ENCODE measurements around the gene DGKH. TPM values are rescaled to one million over a fixed set of nuclear protein-coding genes. Genes with fewer than 3 reads are reported as not detected.

The DGKH gene
- polyA plus RNA-seq, 2 donors: 1.9 to 2.7 TPM

DNA sequence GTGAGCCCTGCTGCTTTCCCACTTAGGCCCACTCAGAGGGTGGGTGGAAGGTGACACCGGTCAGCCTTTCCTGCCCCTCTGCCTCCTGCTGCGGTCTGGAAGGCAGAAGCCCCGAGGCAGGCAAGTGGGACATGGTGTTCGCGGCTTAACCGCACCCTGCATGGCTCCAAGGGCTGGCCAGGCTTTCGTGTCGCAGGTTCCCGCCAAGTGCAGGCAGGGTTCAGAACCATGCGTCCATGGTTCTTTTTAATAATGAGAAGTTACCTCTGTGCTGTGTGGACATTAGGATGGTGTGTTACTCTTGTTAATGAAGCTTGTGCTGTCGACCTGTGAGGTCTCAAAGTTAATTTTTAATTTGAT is 986 bp downstream of the DGKH start:
- peaks cover 0 to 5% of the 10 kb centered on the region in 2 donors for H3K4me1 ChIP-seq (ENCODE audit: control insufficient read depth in 2 of 2, insufficient read depth in 2 of 2, low read length in 1 of 2)
- H3K27ac ChIP-seq (ENCODE audit: low read depth in 2 of 2, low read length in 1 of 2): peak overlapping the region; percentile 79 to 90
- H3K27me3 ChIP-seq (ENCODE audit: control insufficient read depth in 1 of 2, insufficient read depth in 2 of 2, low read length in 2 of 2): no peaks in the 10 kb centered on the region
- peak overlapping the region; percentile 55 to 93 for H3K4me3 ChIP-seq (ENCODE audit: low read depth in 1 of 2, low read length in 2 of 2)
- no peaks in the 10 kb centered on the region for H3K36me3 ChIP-seq (ENCODE audit: control insufficient read depth in 2 of 2, insufficient read depth in 2 of 2, low read length in 1 of 2)
- WGBS, 2 donors: 4 to 5% methylated on average over 11 of the region's 11 CpGs
- H3K9me3 ChIP-seq (ENCODE audit: control insufficient read depth in 2 of 2, insufficient read depth in 1 of 2, low read depth in 1 of 2, low read length in 1 of 2): no peaks in the 10 kb centered on the region

DNA sequence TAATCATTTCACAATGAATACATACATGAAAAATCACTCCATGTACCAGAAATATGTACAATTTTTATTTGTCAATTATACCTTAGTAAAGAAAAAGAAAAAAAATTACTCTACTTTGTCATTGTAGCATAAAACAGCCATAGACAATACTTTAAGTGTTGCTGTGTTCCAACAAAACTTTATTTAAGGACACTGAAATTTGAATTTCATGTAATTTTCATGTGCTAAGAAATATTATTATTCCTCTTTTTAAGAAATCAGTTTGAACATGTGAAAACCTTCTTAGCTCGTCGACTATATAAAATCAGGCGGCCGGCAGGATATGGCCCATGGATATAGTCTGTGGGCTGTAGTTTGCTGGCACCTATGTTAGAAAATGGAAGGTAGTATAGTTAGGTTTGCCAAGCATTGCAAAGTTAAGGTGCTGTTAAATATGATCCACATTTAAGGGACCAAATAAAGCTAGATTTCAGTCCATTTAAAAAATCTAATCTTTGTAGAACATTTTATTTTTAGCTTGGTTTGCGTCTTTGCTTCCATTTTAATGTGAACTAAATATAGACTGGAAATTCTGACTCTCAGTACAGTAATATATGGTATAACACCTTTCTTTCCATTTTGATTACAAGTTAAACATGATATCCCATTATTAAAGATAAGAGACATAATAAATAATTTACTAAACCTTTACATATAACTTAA is 6.5 kb downstream of the DGKH start:
- Histone ChIP-seq H3K9me3 (ENCODE audit: control insufficient read depth in 2 of 2, insufficient read depth in 1 of 2, low read depth in 1 of 2, low read length in 1 of 2) (no peaks in the 10 kb centered on the region), H3K4me1 (ENCODE audit: control insufficient read depth in 2 of 2, insufficient read depth in 2 of 2, low read length in 1 of 2) (no peaks in the 10 kb centered on the region), H3K27ac (ENCODE audit: low read depth in 2 of 2, low read length in 1 of 2) (no peak overlapping the region), H3K27me3 (ENCODE audit: control insufficient read depth in 1 of 2, insufficient read depth in 2 of 2, low read length in 2 of 2) (no peaks in the 10 kb centered on the region), H3K4me3 (ENCODE audit: low read depth in 1 of 2, low read length in 2 of 2) (no peak overlapping the region), H3K36me3 (ENCODE audit: control insufficient read depth in 2 of 2, insufficient read depth in 2 of 2, low read length in 1 of 2) (no peaks in the 10 kb centered on the region)
- WGBS, 2 donors: 78 to 81% methylated on average over 5 of the region's 5 CpGs

DNA sequence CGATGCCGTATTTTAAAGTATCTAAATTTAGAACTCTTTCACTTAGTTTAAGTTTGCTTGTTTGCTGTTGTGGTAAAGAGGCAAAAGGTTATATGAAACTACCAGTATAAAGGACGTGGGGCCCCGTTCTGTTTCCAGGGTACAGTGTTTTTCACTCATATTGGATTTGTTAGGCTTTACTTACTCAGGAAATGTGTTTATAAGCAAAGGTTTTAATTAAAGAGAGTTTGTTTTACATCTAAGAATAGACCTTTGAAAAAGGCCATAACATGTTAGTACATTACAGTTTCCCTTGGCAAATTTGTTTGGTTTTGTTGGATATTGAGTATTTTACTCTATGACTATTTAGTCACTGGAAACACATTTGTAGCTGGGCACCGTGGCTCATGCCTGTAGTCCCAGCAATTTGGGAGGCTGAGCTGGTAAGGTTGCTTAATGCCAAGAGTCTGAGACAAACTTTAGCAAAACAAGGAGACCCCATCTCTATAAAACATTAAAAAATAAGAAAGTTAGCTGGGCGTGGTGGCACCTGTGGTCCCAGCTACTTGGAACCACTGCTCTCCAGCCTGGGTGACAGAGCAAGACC is 7.1 kb downstream of the DGKH start:
- Histone ChIP-seq H3K36me3 (ENCODE audit: control insufficient read depth in 2 of 2, insufficient read depth in 2 of 2, low read length in 1 of 2) (no peaks in the 10 kb centered on the region), H3K9me3 (ENCODE audit: control insufficient read depth in 2 of 2, insufficient read depth in 1 of 2, low read depth in 1 of 2, low read length in 1 of 2) (no peaks in the 10 kb centered on the region), H3K27ac (ENCODE audit: low read depth in 2 of 2, low read length in 1 of 2) (no peak overlapping the region), H3K27me3 (ENCODE audit: control insufficient read depth in 1 of 2, insufficient read depth in 2 of 2, low read length in 2 of 2) (no peaks in the 10 kb centered on the region), H3K4me3 (ENCODE audit: low read depth in 1 of 2, low read length in 2 of 2) (no peak overlapping the region), H3K4me1 (ENCODE audit: control insufficient read depth in 2 of 2, insufficient read depth in 2 of 2, low read length in 1 of 2) (no peaks in the 10 kb centered on the region)
- WGBS, 2 donors: 67 to 83% methylated on average over 6 of the region's 6 CpGs

- Histone ChIP-seq H3K4me1 (ENCODE audit: control insufficient read depth in 2 of 2, insufficient read depth in 2 of 2, low read length in 1 of 2) (no peaks in the 10 kb centered on the region), H3K36me3 (ENCODE audit: control insufficient read depth in 2 of 2, insufficient read depth in 2 of 2, low read length in 1 of 2) (peaks cover 0 to 3% of the 10 kb centered on the region in 2 donors), H3K4me3 (ENCODE audit: low read depth in 1 of 2, low read length in 2 of 2) (no peak overlapping the region), H3K27ac (ENCODE audit: low read depth in 2 of 2, low read length in 1 of 2) (no peak overlapping the region), H3K9me3 (ENCODE audit: control insufficient read depth in 2 of 2, insufficient read depth in 1 of 2, low read depth in 1 of 2, low read length in 1 of 2) (no peaks in the 10 kb centered on the region), H3K27me3 (ENCODE audit: control insufficient read depth in 1 of 2, insufficient read depth in 2 of 2, low read length in 2 of 2) (no peaks in the 10 kb centered on the region)
- 81% methylated on average over 1 of the region's 1 CpG for WGBS, 2 donors
Observed at GRCh38 chr13:42056146-42056545, 7.7 kb downstream of the DGKH start.

GRCh38 chr13:42056583-42056982 is 8.1 kb downstream of the DGKH start:
- H3K27me3 ChIP-seq (ENCODE audit: control insufficient read depth in 1 of 2, insufficient read depth in 2 of 2, low read length in 2 of 2): no peaks in the 10 kb centered on the region
- no peaks in the 10 kb centered on the region for H3K4me1 ChIP-seq (ENCODE audit: control insufficient read depth in 2 of 2, insufficient read depth in 2 of 2, low read length in 1 of 2)
- H3K27ac ChIP-seq (ENCODE audit: low read depth in 2 of 2, low read length in 1 of 2): no peak overlapping the region
- H3K36me3 ChIP-seq (ENCODE audit: control insufficient read depth in 2 of 2, insufficient read depth in 2 of 2, low read length in 1 of 2): peaks cover 0 to 3% of the 10 kb centered on the region in 2 donors
- H3K4me3 ChIP-seq (ENCODE audit: low read depth in 1 of 2, low read length in 2 of 2): no peak overlapping the region
- no peaks in the 10 kb centered on the region for H3K9me3 ChIP-seq (ENCODE audit: control insufficient read depth in 2 of 2, insufficient read depth in 1 of 2, low read depth in 1 of 2, low read length in 1 of 2)
- 83 to 87% methylated on average over 6 of the region's 6 CpGs for WGBS, 2 donors

DNA sequence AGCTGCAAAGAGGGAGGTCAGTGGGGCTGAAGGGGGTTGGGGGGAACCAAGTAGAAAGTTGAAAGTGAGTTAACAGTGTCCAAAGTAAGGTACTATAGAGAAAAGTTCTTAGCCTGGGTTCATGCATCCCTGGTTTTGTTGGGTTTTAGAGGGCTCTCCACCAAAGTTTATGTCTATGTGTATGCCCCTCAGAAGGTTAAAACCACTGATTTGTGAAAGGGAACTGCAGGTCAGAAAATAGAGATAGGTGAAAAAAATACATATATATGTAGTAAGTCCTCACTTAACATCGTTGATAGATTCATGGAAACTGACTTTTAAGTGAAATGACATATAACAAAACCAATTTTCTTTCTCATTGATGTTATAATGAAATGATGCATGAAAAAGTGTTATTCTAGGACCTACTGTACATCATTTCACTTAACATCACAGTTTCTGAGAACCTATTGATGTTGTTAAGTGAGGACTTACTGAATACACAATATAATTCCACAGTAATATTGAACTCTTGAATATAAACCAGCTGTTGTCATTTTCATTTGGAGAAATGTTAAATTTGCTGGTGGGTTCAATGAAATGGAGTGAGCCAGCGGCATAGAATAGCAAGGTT is 9.6 kb downstream of the DGKH start:
- H3K27me3 ChIP-seq (ENCODE audit: control insufficient read depth in 1 of 2, insufficient read depth in 2 of 2, low read length in 2 of 2): no peaks in the 10 kb centered on the region
- no peaks in the 10 kb centered on the region for H3K9me3 ChIP-seq (ENCODE audit: control insufficient read depth in 2 of 2, insufficient read depth in 1 of 2, low read depth in 1 of 2, low read length in 1 of 2)
- no peak overlapping the region for H3K4me3 ChIP-seq (ENCODE audit: low read depth in 1 of 2, low read length in 2 of 2)
- H3K4me1 ChIP-seq (ENCODE audit: control insufficient read depth in 2 of 2, insufficient read depth in 2 of 2, low read length in 1 of 2): no peaks in the 10 kb centered on the region
- H3K27ac ChIP-seq (ENCODE audit: low read depth in 2 of 2, low read length in 1 of 2): no peak overlapping the region
- H3K36me3 ChIP-seq (ENCODE audit: control insufficient read depth in 2 of 2, insufficient read depth in 2 of 2, low read length in 1 of 2): peaks cover 0 to 3% of the 10 kb centered on the region in 2 donors
- 89 to 92% methylated on average over 2 of the region's 2 CpGs for WGBS, 2 donors

DNA sequence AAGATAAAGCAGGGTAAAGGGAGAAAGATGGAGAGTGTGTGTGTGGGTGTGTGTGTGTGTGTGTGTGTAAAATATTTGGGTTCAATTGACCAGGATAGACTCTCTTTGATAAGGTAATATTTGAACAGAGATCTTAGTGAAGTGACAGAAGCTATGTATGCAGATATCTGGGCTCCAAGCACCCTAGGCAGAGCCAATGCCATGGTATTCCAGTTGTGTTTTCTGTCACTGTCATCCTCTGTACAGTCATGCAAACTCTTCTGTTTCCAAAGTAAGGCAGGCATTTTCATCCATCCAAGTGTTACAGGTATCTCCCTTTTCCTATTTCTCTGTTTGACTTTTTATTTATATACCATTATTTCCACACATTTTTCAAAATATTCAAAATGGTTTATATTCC is 13.5 kb downstream of the DGKH start:
- H3K36me3 ChIP-seq (ENCODE audit: control insufficient read depth in 2 of 2, insufficient read depth in 2 of 2, low read length in 1 of 2): peaks cover 0 to 3% of the 10 kb centered on the region in 2 donors
- H3K27me3 ChIP-seq (ENCODE audit: control insufficient read depth in 1 of 2, insufficient read depth in 2 of 2, low read length in 2 of 2): no peaks in the 10 kb centered on the region
- no peak overlapping the region for H3K27ac ChIP-seq (ENCODE audit: low read depth in 2 of 2, low read length in 1 of 2)
- H3K4me1 ChIP-seq (ENCODE audit: control insufficient read depth in 2 of 2, insufficient read depth in 2 of 2, low read length in 1 of 2): no peaks in the 10 kb centered on the region
- H3K9me3 ChIP-seq (ENCODE audit: control insufficient read depth in 2 of 2, insufficient read depth in 1 of 2, low read depth in 1 of 2, low read length in 1 of 2): no peaks in the 10 kb centered on the region
- no peak overlapping the region for H3K4me3 ChIP-seq (ENCODE audit: low read depth in 1 of 2, low read length in 2 of 2)

- peaks cover 0 to 3% of the 10 kb centered on the region in 2 donors for H3K36me3 ChIP-seq (ENCODE audit: control insufficient read depth in 2 of 2, insufficient read depth in 2 of 2, low read length in 1 of 2)
- H3K4me1 ChIP-seq (ENCODE audit: control insufficient read depth in 2 of 2, insufficient read depth in 2 of 2, low read length in 1 of 2): no peaks in the 10 kb centered on the region
- 86 to 91% methylated on average over 2 of the region's 2 CpGs for WGBS, 2 donors
- H3K27me3 ChIP-seq (ENCODE audit: control insufficient read depth in 1 of 2, insufficient read depth in 2 of 2, low read length in 2 of 2): no peaks in the 10 kb centered on the region
- H3K27ac ChIP-seq (ENCODE audit: low read depth in 2 of 2, low read length in 1 of 2): no peak overlapping the region
- no peaks in the 10 kb centered on the region for H3K9me3 ChIP-seq (ENCODE audit: control insufficient read depth in 2 of 2, insufficient read depth in 1 of 2, low read depth in 1 of 2, low read length in 1 of 2)
- H3K4me3 ChIP-seq (ENCODE audit: low read depth in 1 of 2, low read length in 2 of 2): no peak overlapping the region
Observed at GRCh38 chr13:42063105-42063504, 14.7 kb downstream of the DGKH start.

- Histone ChIP-seq H3K9me3 (ENCODE audit: control insufficient read depth in 2 of 2, insufficient read depth in 1 of 2, low read depth in 1 of 2, low read length in 1 of 2) (no peaks in the 10 kb centered on the region), H3K4me1 (ENCODE audit: control insufficient read depth in 2 of 2, insufficient read depth in 2 of 2, low read length in 1 of 2) (no peaks in the 10 kb centered on the region), H3K27ac (ENCODE audit: low read depth in 2 of 2, low read length in 1 of 2) (no peak overlapping the region), H3K4me3 (ENCODE audit: low read depth in 1 of 2, low read length in 2 of 2) (no peak overlapping the region), H3K36me3 (ENCODE audit: control insufficient read depth in 2 of 2, insufficient read depth in 2 of 2, low read length in 1 of 2) (peaks cover 0 to 3% of the 10 kb centered on the region in 2 donors), H3K27me3 (ENCODE audit: control insufficient read depth in 1 of 2, insufficient read depth in 2 of 2, low read length in 2 of 2) (no peaks in the 10 kb centered on the region)
- 78 to 81% methylated on average over 6 of the region's 6 CpGs for WGBS, 2 donors
Observed at GRCh38 chr13:42064259-42064658, 15.8 kb downstream of the DGKH start.

GRCh38 chr13:42064966-42065365 is 16.5 kb downstream of the DGKH start:
- H3K36me3 ChIP-seq (ENCODE audit: control insufficient read depth in 2 of 2, insufficient read depth in 2 of 2, low read length in 1 of 2): peaks cover 0 to 3% of the 10 kb centered on the region in 2 donors
- H3K9me3 ChIP-seq (ENCODE audit: control insufficient read depth in 2 of 2, insufficient read depth in 1 of 2, low read depth in 1 of 2, low read length in 1 of 2): no peaks in the 10 kb centered on the region
- 82 to 83% methylated on average over 5 of the region's 5 CpGs for WGBS, 2 donors
- H3K4me3 ChIP-seq (ENCODE audit: low read depth in 1 of 2, low read length in 2 of 2): no peak overlapping the region
- no peaks in the 10 kb centered on the region for H3K4me1 ChIP-seq (ENCODE audit: control insufficient read depth in 2 of 2, insufficient read depth in 2 of 2, low read length in 1 of 2)
- no peak overlapping the region for H3K27ac ChIP-seq (ENCODE audit: low read depth in 2 of 2, low read length in 1 of 2)
- no peaks in the 10 kb centered on the region for H3K27me3 ChIP-seq (ENCODE audit: control insufficient read depth in 1 of 2, insufficient read depth in 2 of 2, low read length in 2 of 2)
